CD8-positive, alpha-beta memory T cell (primary cell): Measurements from ENCODE around the gene STXBP6. TPM values are rescaled to one million over a fixed set of nuclear protein-coding genes. Genes with fewer than 3 reads are reported as not detected.

Experiments
- CTCF ChIA-PET: fragments of 350-600 bp; sonication (Branson Sonifier 250); formaldehyde crosslinking; loops from one replicate; lab custom pipeline; 2021; ENCODE audit warnings: antibody characterized with exemption; lab: Charles Lee
- POLR2A ChIA-PET: fragments of 350-600 bp; sonication (Branson Sonifier 250); formaldehyde crosslinking; loops from one replicate; lab custom pipeline; 2021; ENCODE audit warnings: antibody characterized with exemption; lab: Charles Lee
- DNase-seq, 5 donors: peaks; one replicate each; pipeline versions ENCODE4 v3.0.0 to v3.0.0-alpha.2; 2020 to 2022; ENCODE audit warnings: mixed read lengths in 1 of 5
- H3K27ac ChIP-seq: one replicate; pipeline ENCODE4 v1.7.0; 2013; ENCODE audit warnings: low read depth, mild to moderate bottlenecking, low read length, moderate library complexity
- H3K27me3 ChIP-seq: 2 replicates; pipeline ENCODE4 v1.7.0; 2013; ENCODE audit warnings: low read length, mild to moderate bottlenecking; ENCODE audit not compliant: insufficient read depth, poor library complexity, severe bottlenecking
- H3K36me3 ChIP-seq: 2 replicates; pipeline ENCODE4 v1.7.0; 2013; ENCODE audit warnings: mild to moderate bottlenecking, low read length, moderate library complexity; ENCODE audit not compliant: insufficient read depth
- H3K4me1 ChIP-seq: 2 replicates; pipeline ENCODE4 v1.7.0; 2013; ENCODE audit warnings: mild to moderate bottlenecking, low read length, moderate library complexity; ENCODE audit not compliant: insufficient read depth
- H3K4me3 ChIP-seq: 2 replicates; pipeline ENCODE4 v1.7.0; 2013; ENCODE audit warnings: mild to moderate bottlenecking, low read length
- H3K9me3 ChIP-seq: 2 replicates; pipeline ENCODE4 v1.7.0; 2013; ENCODE audit warnings: mild to moderate bottlenecking, low read length
- H3K27ac Mint-ChIP-seq, 8 donors: one replicate each; pipeline ENCODE4 v1.8.0; 2020 to 2021; ENCODE audit warnings: mixed read lengths in 8 of 8, mild to moderate bottlenecking in 6 of 8, inconsistent platforms in 3 of 8, moderate library complexity in 3 of 8
- H3K27me3 Mint-ChIP-seq, 2 donors: one replicate each; pipeline ENCODE4 v1.8.0; 2020 to 2021; ENCODE audit warnings: mixed read lengths in 2 of 2, mild to moderate bottlenecking in 1 of 2, moderate library complexity in 1 of 2
- H3K36me3 Mint-ChIP-seq, 3 donors: one replicate each; pipeline ENCODE4 v1.8.0; 2020 to 2021; ENCODE audit warnings: mixed read lengths in 3 of 3, inconsistent platforms in 1 of 3, mild to moderate bottlenecking in 1 of 3
- H3K4me1 Mint-ChIP-seq, 3 donors: one replicate each; pipeline ENCODE4 v1.8.0; 2020 to 2021; ENCODE audit warnings: mixed read lengths in 3 of 3, inconsistent platforms in 1 of 3, mild to moderate bottlenecking in 1 of 3
- H3K4me3 Mint-ChIP-seq, 7 donors: one replicate each; pipeline ENCODE4 v1.8.0; 2020 to 2021; ENCODE audit warnings: mixed read lengths in 7 of 7, mild to moderate bottlenecking in 6 of 7, moderate library complexity in 4 of 7, inconsistent platforms in 2 of 7
- H3K9me3 Mint-ChIP-seq, 5 donors: one replicate each; pipeline ENCODE4 v1.8.0; 2020 to 2022; ENCODE audit warnings: mixed read lengths in 5 of 5, mild to moderate bottlenecking in 3 of 5, moderate library complexity in 2 of 5, inconsistent platforms in 1 of 5
- polyA plus RNA-seq: library from polyadenylated mRNA; unstranded; fragments of 300-500 nt; fragmentation: Illumina TruSeq; gene quantifications from one replicate; pipeline ENCODE4 v1.2.3, GENCODE V29; 2021
- total RNA-seq, 2 experiments: library from RNA; stranded (reverse); gene quantifications; one replicate each; pipeline ENCODE4 v1.2.3, GENCODE V29; 2021

The STXBP6 gene
- total and polyA plus RNA-seq, 3 experiments from 2014 or later = 0.28 to 0.38 TPM; not detected in 1

DNA sequence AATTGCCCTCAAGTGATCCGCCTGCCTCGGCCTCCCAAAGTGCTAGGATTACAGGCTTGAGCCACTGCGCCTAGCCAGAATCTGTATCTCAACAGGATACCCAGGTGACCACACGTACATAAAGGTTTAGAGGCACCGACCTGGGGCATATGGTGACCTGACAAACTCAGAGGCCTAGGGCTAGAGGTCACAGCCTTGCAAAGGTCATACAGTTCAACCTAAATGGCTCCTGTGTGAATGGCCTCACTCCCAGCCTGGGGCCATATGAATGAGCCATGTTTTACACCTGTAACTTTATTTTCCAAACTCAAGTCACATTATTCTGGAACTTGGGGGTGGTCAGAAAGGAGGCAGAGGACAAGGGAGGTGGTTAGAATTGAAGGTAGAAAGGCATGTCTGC is 10.0 kb downstream of the STXBP6 start:
- Histone ChIP-seq H3K4me1 (no peaks in the 10 kb centered on the region), H3K4me3 (no peak overlapping the region), H3K36me3 (no peaks in the 10 kb centered on the region), H3K9me3 (no peaks in the 10 kb centered on the region), H3K27ac (no peak overlapping the region), H3K27me3 (no peaks in the 10 kb centered on the region)
- Mint-ChIP-seq H3K4me1 (no peaks in the 10 kb centered on the region), H3K27ac (no peak overlapping the region), H3K27me3 (peaks cover 7 to 14% of the 10 kb centered on the region in 2 donors), H3K9me3 (peaks cover 0 to 5% (median 0%) of the 10 kb centered on the region in 5 donors), H3K36me3 (no peaks in the 10 kb centered on the region), H3K4me3 (no peak overlapping the region)
- ChIA-PET CTCF (no interaction called here), POLR2A (no interaction called here)
- no peak for DNase-seq

GRCh38 chr14:25038044-25038668 is 11.8 kb downstream of the STXBP6 start:
- H3K27me3 ChIP-seq = no peaks in the 10 kb centered on the region
- Mint-ChIP-seq H3K9me3 (peaks cover 0 to 5% (median 0%) of the 10 kb centered on the region in 5 donors), H3K36me3 (no peaks in the 10 kb centered on the region), H3K4me1 (no peaks in the 10 kb centered on the region), H3K27me3 (peaks cover 0 to 1% of the 10 kb centered on the region in 2 donors), H3K4me3 (no peak overlapping the region), H3K27ac (no peak overlapping the region)
- H3K4me3 ChIP-seq = no peak overlapping the region
- POLR2A ChIA-PET = no interaction called here
- H3K36me3 ChIP-seq = no peaks in the 10 kb centered on the region
- no peaks in the 10 kb centered on the region for H3K4me1 ChIP-seq
- CTCF ChIA-PET = no interaction called here
- DNase-seq = no peak
- no peaks in the 10 kb centered on the region for H3K9me3 ChIP-seq
- no peak overlapping the region for H3K27ac ChIP-seq

DNA sequence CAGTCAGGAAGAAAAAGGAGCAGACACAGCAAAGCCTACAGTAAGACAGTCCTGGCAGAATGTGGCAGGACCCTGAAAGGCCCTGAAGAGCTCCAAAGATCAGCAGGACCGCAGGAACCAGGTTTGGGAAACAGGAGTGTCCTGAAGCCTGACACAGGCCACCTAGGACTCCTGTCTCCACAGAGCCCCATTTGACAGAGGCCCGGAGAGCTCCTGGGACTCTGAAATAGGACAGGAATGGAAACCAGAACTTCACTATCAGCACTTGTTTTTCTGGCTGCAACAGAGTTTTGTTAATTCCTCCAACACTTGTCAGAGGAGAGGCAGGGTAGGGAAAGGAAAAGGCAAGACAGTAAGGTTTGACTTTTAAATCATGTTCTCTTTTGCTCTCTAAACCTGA is 12.9 kb downstream of the STXBP6 start:
- no peak overlapping the region for H3K27ac Mint-ChIP-seq
- POLR2A ChIA-PET = no interaction called here
- no peaks in the 10 kb centered on the region for H3K4me1 Mint-ChIP-seq
- no peak overlapping the region for H3K4me3 ChIP-seq
- H3K36me3 ChIP-seq = no peaks in the 10 kb centered on the region
- no peaks in the 10 kb centered on the region for H3K36me3 Mint-ChIP-seq
- H3K27me3 Mint-ChIP-seq = no peaks in the 10 kb centered on the region
- CTCF ChIA-PET = no interaction called here
- H3K9me3 ChIP-seq = no peaks in the 10 kb centered on the region
- DNase-seq = no peak
- H3K27me3 ChIP-seq = no peaks in the 10 kb centered on the region
- H3K4me3 Mint-ChIP-seq = no peak overlapping the region
- H3K9me3 Mint-ChIP-seq = peaks cover 0 to 5% (median 0%) of the 10 kb centered on the region in 5 donors
- no peaks in the 10 kb centered on the region for H3K4me1 ChIP-seq
- no peak overlapping the region for H3K27ac ChIP-seq

GRCh38 chr14:25034803-25035681 is 14.9 kb downstream of the STXBP6 start:
- DNase-seq = no peak
- ChIA-PET CTCF (no interaction called here), POLR2A (no interaction called here)
- Mint-ChIP-seq H3K4me1 (no peaks in the 10 kb centered on the region), H3K4me3 (no peak overlapping the region), H3K36me3 (no peaks in the 10 kb centered on the region), H3K9me3 (peaks cover 0 to 5% (median 0%) of the 10 kb centered on the region in 5 donors), H3K27me3 (no peaks in the 10 kb centered on the region), H3K27ac (no peak overlapping the region)
- no peak overlapping the region for H3K4me3 ChIP-seq
- H3K4me1 ChIP-seq = no peaks in the 10 kb centered on the region
- no peaks in the 10 kb centered on the region for H3K9me3 ChIP-seq
- H3K36me3 ChIP-seq = no peaks in the 10 kb centered on the region
- H3K27me3 ChIP-seq = no peaks in the 10 kb centered on the region
- H3K27ac ChIP-seq = no peak overlapping the region

DNA sequence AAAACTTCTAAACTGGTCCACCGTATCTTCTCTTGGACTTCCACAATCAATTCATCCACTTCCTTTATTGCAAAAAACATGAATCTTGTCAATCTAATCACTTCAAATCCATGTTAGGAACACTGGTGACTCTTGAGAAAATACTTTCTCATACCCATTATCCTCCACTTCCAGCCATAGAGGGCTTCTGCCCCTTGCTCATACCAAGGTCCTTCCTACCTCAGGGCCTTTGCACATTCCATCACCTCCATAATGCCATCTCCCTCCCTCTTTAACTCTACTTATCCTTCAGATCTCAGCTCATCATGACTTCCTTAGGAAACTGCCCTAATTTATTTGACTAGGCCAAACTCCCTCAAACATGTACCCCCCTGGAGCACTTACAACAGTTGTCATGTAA is 16.6 kb downstream of the STXBP6 start:
- POLR2A ChIA-PET = no interaction called here

GRCh38 chr14:25032092-25032784 is 17.7 kb downstream of the STXBP6 start:
- no peak overlapping the region for H3K27ac Mint-ChIP-seq
- POLR2A ChIA-PET = no interaction called here
- H3K27me3 Mint-ChIP-seq = peaks cover 0 to 6% of the 10 kb centered on the region in 2 donors

More for the DNA sequence above, 16.6 kb downstream of the STXBP6 start:
- H3K4me3 ChIP-seq = no peak overlapping the region
- no peaks in the 10 kb centered on the region for H3K27me3 ChIP-seq
- H3K27me3 Mint-ChIP-seq = peaks cover 0 to 6% of the 10 kb centered on the region in 2 donors
- CTCF ChIA-PET = no interaction called here
- H3K27ac Mint-ChIP-seq = no peak overlapping the region
- H3K36me3 Mint-ChIP-seq = no peaks in the 10 kb centered on the region
- no peaks in the 10 kb centered on the region for H3K9me3 ChIP-seq
- no peak overlapping the region for H3K4me3 Mint-ChIP-seq
- no peaks in the 10 kb centered on the region for H3K4me1 Mint-ChIP-seq
- H3K4me1 ChIP-seq = no peaks in the 10 kb centered on the region
- no peak for DNase-seq
- no peak overlapping the region for H3K27ac ChIP-seq
- H3K36me3 ChIP-seq = no peaks in the 10 kb centered on the region
- H3K9me3 Mint-ChIP-seq = peaks cover 0 to 5% (median 0%) of the 10 kb centered on the region in 5 donors

DNA sequence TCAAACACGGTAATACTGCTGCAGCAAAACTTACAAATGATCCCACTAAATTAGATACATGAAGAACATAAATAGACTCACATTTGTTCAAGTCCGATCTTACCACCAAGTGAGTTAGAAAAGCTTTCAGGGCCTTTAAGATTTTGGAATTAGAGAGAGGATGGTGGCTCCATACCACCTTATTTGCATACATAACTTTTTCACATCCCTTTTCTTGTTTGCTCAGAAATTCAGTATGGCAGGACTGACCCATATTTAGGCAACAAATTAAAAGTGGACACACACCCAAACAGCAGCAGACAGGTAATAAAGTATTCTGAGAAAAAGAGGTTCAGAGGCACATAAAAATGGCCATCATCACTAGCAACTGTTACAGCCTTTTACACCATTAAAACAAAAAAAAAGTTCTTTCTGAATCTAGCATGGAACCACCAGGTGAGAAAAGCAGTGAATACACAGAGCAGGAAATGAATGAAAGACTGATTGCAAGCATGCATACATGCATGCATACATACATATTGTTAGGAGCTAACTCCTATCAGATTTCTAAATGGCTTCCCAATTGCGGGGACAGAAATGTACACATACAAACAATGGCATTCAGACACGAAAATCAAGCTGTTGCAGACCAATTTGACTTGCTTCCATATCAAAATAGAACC is 23.3 kb downstream of the STXBP6 start:
- CTCF ChIA-PET = no interaction called here

More at GRCh38 chr14:25032092-25032784, 17.7 kb downstream of the STXBP6 start:
- Histone ChIP-seq H3K27ac (no peak overlapping the region), H3K4me1 (no peaks in the 10 kb centered on the region), H3K27me3 (no peaks in the 10 kb centered on the region), H3K9me3 (no peaks in the 10 kb centered on the region), H3K4me3 (no peak overlapping the region), H3K36me3 (no peaks in the 10 kb centered on the region)
- DNase-seq = no peak
- H3K4me1 Mint-ChIP-seq = no peaks in the 10 kb centered on the region
- H3K4me3 Mint-ChIP-seq = no peak overlapping the region
- no peaks in the 10 kb centered on the region for H3K36me3 Mint-ChIP-seq
- H3K9me3 Mint-ChIP-seq = no peaks in the 10 kb centered on the region
- CTCF ChIA-PET = no interaction called here

More for the DNA sequence above, 23.3 kb downstream of the STXBP6 start:
- Mint-ChIP-seq H3K27me3 (peaks cover 3 to 14% of the 10 kb centered on the region in 2 donors), H3K9me3 (no peaks in the 10 kb centered on the region), H3K36me3 (no peaks in the 10 kb centered on the region), H3K4me3 (no peak overlapping the region), H3K27ac (no peak overlapping the region), H3K4me1 (no peaks in the 10 kb centered on the region)
- H3K9me3 ChIP-seq = no peaks in the 10 kb centered on the region
- H3K4me1 ChIP-seq = no peaks in the 10 kb centered on the region
- H3K27ac ChIP-seq = no peak overlapping the region
- no peak for DNase-seq
- POLR2A ChIA-PET = no interaction called here
- no peaks in the 10 kb centered on the region for H3K27me3 ChIP-seq
- H3K4me3 ChIP-seq = no peak overlapping the region
- H3K36me3 ChIP-seq = no peaks in the 10 kb centered on the region
